GM23338 (cell line): Measurements from ENCODE around the gene ATP9B. TPM values are rescaled to one million over a fixed set of nuclear protein-coding genes. Genes with fewer than 3 reads are reported as not detected.

ENCODE experiments used
- ATAC-seq: fragments of 200-7000 bp; cut with Tn5 transposase; 3 replicates; pipeline ENCODE4 v1.9.1; 2020
- DNase-seq: peaks from one replicate; pipeline ENCODE4 v3.0.0-alpha.2; 2015; ENCODE audit warnings: low spot score
- H2AFZ ChIP-seq: fragments of 200-600 bp; sonication (generic); 2 replicates; pipeline ENCODE4 v1.8.0; 2016; ENCODE audit warnings: antibody characterized with exemption, mild to moderate bottlenecking, moderate library complexity
- H3F3A ChIP-seq: fragments of 200-600 bp; sonication (generic); replicated peaks from 2 replicates; pipeline ENCODE4 v1.8.0; 2017; ENCODE audit warnings: antibody characterized with exemption, mixed run types, low read depth
- H3K27ac ChIP-seq: fragments of 200-600 bp; sonication (generic); 2 replicates; pipeline ENCODE4 v1.6.1; 2016; ENCODE audit warnings: low read depth
- H3K27me3 ChIP-seq: fragments of 200-600 bp; sonication (generic); 2 replicates; pipeline ENCODE4 v1.8.0; 2016; ENCODE audit warnings: mild to moderate bottlenecking, mixed run types, moderate library complexity; ENCODE audit not compliant: insufficient read depth
- H3K36me3 ChIP-seq: fragments of 200-600 bp; sonication (generic); 2 replicates; pipeline ENCODE4 v1.8.0; 2016; ENCODE audit warnings: mild to moderate bottlenecking; ENCODE audit not compliant: insufficient read depth
- H3K4me1 ChIP-seq: fragments of 200-600 bp; sonication (generic); 2 replicates; pipeline ENCODE4 v1.8.0; 2016; ENCODE audit warnings: mild to moderate bottlenecking, moderate library complexity; ENCODE audit not compliant: insufficient read depth
- H3K4me2 ChIP-seq: fragments of 200-600 bp; sonication (generic); 2 replicates; pipeline ENCODE4 v1.7.1; 2017; ENCODE audit warnings: mixed run types
- H3K4me3 ChIP-seq: fragments of 200-600 bp; sonication (generic); 2 replicates; pipeline ENCODE4 v1.6.1; 2016; ENCODE audit warnings: mixed run types
- H3K79me2 ChIP-seq: fragments of 200-600 bp; sonication (generic); replicated peaks from 2 replicates; pipeline ENCODE4 v1.8.0; 2017; ENCODE audit warnings: mild to moderate bottlenecking; ENCODE audit not compliant: insufficient read depth
- H3K9me2 ChIP-seq: fragments of 200-600 bp; sonication (generic); 2 replicates; pipeline ENCODE4 v1.8.0; 2017; ENCODE audit not compliant: insufficient read depth
- H4K20me1 ChIP-seq: fragments of 200-600 bp; sonication (generic); replicated peaks from 2 replicates; pipeline ENCODE4 v1.8.0; 2017; ENCODE audit warnings: mild to moderate bottlenecking; ENCODE audit not compliant: insufficient read depth
- H3K27ac Mint-ChIP-seq: 2 replicates; pipeline ENCODE4 v1.8.0; 2020; ENCODE audit warnings: inconsistent platforms, mild to moderate bottlenecking, moderate library complexity, mixed read lengths
- H3K27me3 Mint-ChIP-seq: 3 replicates; pipeline ENCODE4 v1.8.0; 2022; ENCODE audit warnings: low read depth, mild to moderate bottlenecking, moderate library complexity, mixed read lengths, inconsistent platforms; ENCODE audit not compliant: insufficient read depth, poor library complexity
- H3K36me3 Mint-ChIP-seq: 3 replicates; pipeline ENCODE4 v1.8.0; 2021; ENCODE audit warnings: low read depth, mild to moderate bottlenecking, inconsistent platforms, moderate library complexity, mixed read lengths
- H3K4me1 Mint-ChIP-seq: 3 replicates; pipeline ENCODE4 v1.8.0; 2020; ENCODE audit warnings: mild to moderate bottlenecking, inconsistent platforms, mixed read lengths
- H3K4me3 Mint-ChIP-seq: 3 replicates; pipeline ENCODE4 v1.8.0; 2021; ENCODE audit warnings: moderate library complexity, mild to moderate bottlenecking, inconsistent platforms, mixed read lengths
- H3K9me3 Mint-ChIP-seq: 3 replicates; pipeline ENCODE4 v1.8.0; 2020; ENCODE audit warnings: moderate library complexity, mild to moderate bottlenecking, inconsistent platforms, mixed read lengths
- CREB1 ChIP-seq: fragments of 250-450 bp; sonication (Bioruptor Pico); IDR thresholded peaks from 2 replicates; pipeline ENCODE4 v1.5.0; 2020; ENCODE audit warnings: low read depth, mild to moderate bottlenecking, moderate library complexity
- CTCF ChIP-seq, 2 experiments: fragments of 200-600 bp in 1 of 2; sonication (generic) in 1 of 2; conservative IDR thresholded peaks; 2 replicates each; pipeline versions ENCODE4 v1.5.1 to v1.6.1; 2016 to 2017; ENCODE audit warnings: antibody characterized with exemption in 2 of 2, low read depth in 2 of 2, mild to moderate bottlenecking in 2 of 2, moderate library complexity in 1 of 2
- EZH2 ChIP-seq: fragments of 200-600 bp; sonication (generic); IDR thresholded peaks from one replicate; pipeline ENCODE4 v1.8.0; 2017; ENCODE audit warnings: antibody characterized with exemption, mild to moderate bottlenecking, low read depth; ENCODE audit not compliant: unreplicated experiment
- JUNB ChIP-seq: IDR thresholded peaks from one replicate; pipeline ENCODE4 v1.6.1; 2016; ENCODE audit warnings: antibody characterized with exemption; ENCODE audit not compliant: unreplicated experiment
- NANOG ChIP-seq: IDR thresholded peaks from 2 replicates; pipeline ENCODE4 v1.6.1; 2016; ENCODE audit warnings: antibody characterized with exemption, borderline replicate concordance
- POLR2AphosphoS5 ChIP-seq: IDR thresholded peaks from 2 replicates; pipeline ENCODE4 v1.6.1; 2016; ENCODE audit warnings: antibody characterized with exemption, low read depth
- ZNF114 ChIP-seq: fragments of 250-450 bp; sonication (Bioruptor Pico); IDR thresholded peaks from 2 replicates; pipeline ENCODE4 v1.5.0; 2020; ENCODE audit warnings: mild to moderate bottlenecking, moderate library complexity
- ZNF331 ChIP-seq: fragments of 250-450 bp; sonication (Bioruptor Pico); IDR thresholded peaks from 2 replicates; pipeline ENCODE4 v1.5.0; 2020; ENCODE audit warnings: low read depth, mild to moderate bottlenecking, moderate library complexity
- polyA plus RNA-seq: library from polyadenylated mRNA; unstranded; fragments of >200 nt; fragmentation: Nextera tagmentation; extraction: Ambion mirVana; gene quantifications from 2 replicates; pipeline ENCODE4 v1.2.1, GENCODE V29; 2016
- total RNA-seq: library from RNA; depleted of rRNA; stranded (reverse); fragments of >200 nt; shearing (Covaris generic); gene quantifications from 2 replicates; pipeline ENCODE4 v1.2.3, GENCODE V29; 2014
- TF ChIP-seq, protein P1 (sequence below): IDR thresholded peaks from 2 replicates; pipeline ENCODE4 v1.6.1; 2016; ENCODE audit warnings: antibody characterized with exemption
- TF ChIP-seq, protein P2 (sequence below): IDR thresholded peaks from one replicate; pipeline ENCODE4 v1.6.1; 2018; ENCODE audit warnings: antibody characterized with exemption; ENCODE audit not compliant: unreplicated experiment

The ATP9B gene
- total and polyA plus RNA-seq, 2 experiments from 2014 or later = 14.2 to 25.6 TPM

DNA sequence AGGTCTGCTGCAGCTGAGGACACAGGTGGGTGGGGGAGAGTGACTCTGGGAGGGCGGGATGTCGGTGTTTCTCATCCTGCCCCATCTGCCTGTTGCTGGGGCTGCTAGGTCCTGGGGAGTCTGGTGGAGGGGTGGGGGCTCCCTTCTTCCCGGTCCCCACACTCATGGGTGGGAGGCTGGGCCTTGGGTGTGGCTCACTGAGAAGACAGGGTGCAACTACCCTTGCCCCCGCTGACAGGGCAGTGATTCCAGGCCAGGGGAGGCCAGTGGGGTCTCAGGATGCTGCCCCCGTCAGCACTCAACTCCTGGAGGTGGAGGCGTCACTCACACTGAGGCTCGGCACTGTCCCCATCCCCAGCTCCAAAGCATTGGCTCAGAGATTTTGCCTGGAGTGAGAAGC lies 318.8 kb downstream of the ATP9B start:
- Histone ChIP-seq H3K36me3 (no peaks in the 10 kb centered on the region), H3K4me2 (no peak overlapping the region), H3F3A (no peaks in the 10 kb centered on the region), H2AFZ (no peak overlapping the region), H3K79me2 (no peaks in the 10 kb centered on the region), H3K27ac (no peak overlapping the region), H3K4me3 (no peak overlapping the region), H3K27me3 (peaks cover 39% of the 10 kb centered on the region), H4K20me1 (no peaks in the 10 kb centered on the region), H3K4me1 (0 out of 2 replicates have a peak, but pooled peaks cover 4% of the 10 kb centered on the region), H3K9me2 (no peaks in the 10 kb centered on the region)
- ATAC-seq (no peak), DNase-seq (no peak)
- no peak for TF ChIP-seq ZNF331 (CRISPR knock-in tag)
- no peak for TF ChIP-seq CREB1 (CRISPR knock-in tag)
- no peak for TF ChIP-seq JUNB
- Mint-ChIP-seq H3K4me3 (no peak overlapping the region), H3K4me1 (peaks cover 11% of the 10 kb centered on the region), H3K27me3 (peaks cover 38% of the 10 kb centered on the region), H3K27ac (no peak overlapping the region), H3K36me3 (no peaks in the 10 kb centered on the region), H3K9me3 (no peaks in the 10 kb centered on the region; the same call in 1 of the 3 replicates)

DNA sequence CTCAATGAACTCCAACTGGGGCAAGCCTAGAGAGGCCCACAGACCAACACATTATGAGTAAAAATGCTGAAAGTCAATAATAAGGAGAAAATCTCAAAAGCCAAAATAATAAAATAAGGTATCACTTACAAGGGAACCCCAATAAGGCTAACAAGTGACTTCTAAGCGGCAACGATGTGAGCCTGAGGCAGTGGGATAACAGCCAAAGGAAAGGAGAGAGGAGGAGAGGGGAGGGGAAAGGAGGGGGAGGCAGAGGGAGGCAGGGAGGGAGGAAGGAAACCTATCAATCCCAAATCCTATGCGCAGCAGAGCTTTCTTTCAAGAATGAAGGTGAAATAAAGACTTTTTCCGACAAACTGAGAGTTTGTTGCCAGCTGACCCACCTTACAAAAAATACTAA lies 320.5 kb downstream of the ATP9B start:
- H3K4me1 Mint-ChIP-seq = peaks cover 13% of the 10 kb centered on the region
- no peaks in the 10 kb centered on the region; the same call in 1 of the 3 replicates for H3K9me3 Mint-ChIP-seq
- Histone ChIP-seq H3K27ac (no peak overlapping the region), H3K27me3 (peaks cover 54% of the 10 kb centered on the region), H3K36me3 (no peaks in the 10 kb centered on the region), H3F3A (no peaks in the 10 kb centered on the region; the same call in 1 of the 2 replicates), H3K9me2 (no peaks in the 10 kb centered on the region), H3K4me3 (no peak overlapping the region), H4K20me1 (no peaks in the 10 kb centered on the region), H3K4me1 (0 out of 2 replicates have a peak, but pooled peaks cover 4% of the 10 kb centered on the region), H3K79me2 (no peaks in the 10 kb centered on the region), H3K4me2 (no peak overlapping the region), H2AFZ (no peak overlapping the region)
- no peak overlapping the region for H3K4me3 Mint-ChIP-seq
- no peak overlapping the region for H3K27ac Mint-ChIP-seq
- H3K36me3 Mint-ChIP-seq = no peaks in the 10 kb centered on the region; the same call in 2 of the 3 replicates
- peaks cover 45% of the 10 kb centered on the region for H3K27me3 Mint-ChIP-seq
- ATAC-seq (no peak), DNase-seq (no peak)
- TF ChIP-seq POLR2AphosphoS5 = no peak
- no peak for TF ChIP-seq CREB1 (CRISPR knock-in tag)
- TF ChIP-seq EZH2 = no peak
- no peak for TF ChIP-seq ZNF114 (CRISPR knock-in tag)
- TF ChIP-seq CTCF (conservative IDR thresholded peaks at IDR 0.05; ENCODE audit: low read depth in 2 of 2) = no peak
- TF ChIP-seq JUNB = no peak
- TF ChIP-seq, protein P1, sequence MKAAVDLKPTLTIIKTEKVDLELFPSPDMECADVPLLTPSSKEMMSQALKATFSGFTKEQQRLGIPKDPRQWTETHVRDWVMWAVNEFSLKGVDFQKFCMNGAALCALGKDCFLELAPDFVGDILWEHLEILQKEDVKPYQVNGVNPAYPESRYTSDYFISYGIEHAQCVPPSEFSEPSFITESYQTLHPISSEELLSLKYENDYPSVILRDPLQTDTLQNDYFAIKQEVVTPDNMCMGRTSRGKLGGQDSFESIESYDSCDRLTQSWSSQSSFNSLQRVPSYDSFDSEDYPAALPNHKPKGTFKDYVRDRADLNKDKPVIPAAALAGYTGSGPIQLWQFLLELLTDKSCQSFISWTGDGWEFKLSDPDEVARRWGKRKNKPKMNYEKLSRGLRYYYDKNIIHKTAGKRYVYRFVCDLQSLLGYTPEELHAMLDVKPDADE = no peak
- TF ChIP-seq, protein P2, sequence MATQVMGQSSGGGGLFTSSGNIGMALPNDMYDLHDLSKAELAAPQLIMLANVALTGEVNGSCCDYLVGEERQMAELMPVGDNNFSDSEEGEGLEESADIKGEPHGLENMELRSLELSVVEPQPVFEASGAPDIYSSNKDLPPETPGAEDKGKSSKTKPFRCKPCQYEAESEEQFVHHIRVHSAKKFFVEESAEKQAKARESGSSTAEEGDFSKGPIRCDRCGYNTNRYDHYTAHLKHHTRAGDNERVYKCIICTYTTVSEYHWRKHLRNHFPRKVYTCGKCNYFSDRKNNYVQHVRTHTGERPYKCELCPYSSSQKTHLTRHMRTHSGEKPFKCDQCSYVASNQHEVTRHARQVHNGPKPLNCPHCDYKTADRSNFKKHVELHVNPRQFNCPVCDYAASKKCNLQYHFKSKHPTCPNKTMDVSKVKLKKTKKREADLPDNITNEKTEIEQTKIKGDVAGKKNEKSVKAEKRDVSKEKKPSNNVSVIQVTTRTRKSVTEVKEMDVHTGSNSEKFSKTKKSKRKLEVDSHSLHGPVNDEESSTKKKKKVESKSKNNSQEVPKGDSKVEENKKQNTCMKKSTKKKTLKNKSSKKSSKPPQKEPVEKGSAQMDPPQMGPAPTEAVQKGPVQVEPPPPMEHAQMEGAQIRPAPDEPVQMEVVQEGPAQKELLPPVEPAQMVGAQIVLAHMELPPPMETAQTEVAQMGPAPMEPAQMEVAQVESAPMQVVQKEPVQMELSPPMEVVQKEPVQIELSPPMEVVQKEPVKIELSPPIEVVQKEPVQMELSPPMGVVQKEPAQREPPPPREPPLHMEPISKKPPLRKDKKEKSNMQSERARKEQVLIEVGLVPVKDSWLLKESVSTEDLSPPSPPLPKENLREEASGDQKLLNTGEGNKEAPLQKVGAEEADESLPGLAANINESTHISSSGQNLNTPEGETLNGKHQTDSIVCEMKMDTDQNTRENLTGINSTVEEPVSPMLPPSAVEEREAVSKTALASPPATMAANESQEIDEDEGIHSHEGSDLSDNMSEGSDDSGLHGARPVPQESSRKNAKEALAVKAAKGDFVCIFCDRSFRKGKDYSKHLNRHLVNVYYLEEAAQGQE = no peak
- TF ChIP-seq NANOG = no peak
